K562 (cell line): ENCODE results near the gene CHSY1. TPM values are rescaled to one million over a fixed set of nuclear protein-coding genes. Genes with fewer than 3 reads are reported as not detected.
A peak's percentile ranks its signal among the peaks of the same experiment; 100 is the strongest.

ENCODE experiments used
- ADNP ChIP-seq: fragments of 200-800 bp; sonication (Bioruptor generic); IDR thresholded peaks from 2 replicates; pipeline ENCODE4 v1.6.1; 2016; ENCODE audit warnings: missing genetic modification characterization, missing compliant biosample characterization
- ARNT ChIP-seq, 2 experiments: fragments of 450-650 bp; IDR thresholded peaks; 2 replicates each; pipeline ENCODE4 v1.6.1; 2016; ENCODE audit warnings: mild to moderate bottlenecking in 1 of 2
- BRF1 ChIP-seq: IDR thresholded peaks from 3 replicates; pipeline ENCODE4 v1.6.1; 2011; ENCODE audit warnings: borderline replicate concordance, mild to moderate bottlenecking; ENCODE audit not compliant: insufficient read length; ENCODE audit errors: extremely low read depth
- DEAF1 ChIP-seq: fragments of 450-650 bp; formaldehyde crosslinking; IDR thresholded peaks from 2 replicates; pipeline ENCODE4 v1.4.0; 2020; ENCODE audit warnings: mild to moderate bottlenecking, moderate library complexity
- EZH2 ChIP-seq: IDR thresholded peaks from 2 replicates; pipeline ENCODE4 v1.6.1; 2012; ENCODE audit warnings: low read depth, mild to moderate bottlenecking, inconsistent platforms, low read length, borderline replicate concordance
- JUND ChIP-seq, 2 experiments: IDR thresholded peaks; 2 replicates in 1 of 2; 3 replicates in 1 of 2; pipeline ENCODE4 v1.6.1; 2011; ENCODE audit warnings: borderline replicate concordance in 2 of 2, low read depth in 2 of 2, low read length in 2 of 2, improper control_type of control experiment in 1 of 2, missing biosample characterization in 1 of 2, missing genetic modification characterization in 1 of 2, missing genetic modification reagents in 1 of 2
- KLF1 ChIP-seq: fragments of 450-650 bp; IDR thresholded peaks from 2 replicates; pipeline ENCODE4 v1.6.1; 2016; ENCODE audit warnings: missing genetic modification characterization, missing compliant biosample characterization
- MEF2D ChIP-seq: conservative IDR thresholded peaks from 2 replicates; pipeline ENCODE4 v1.6.1; 2016; ENCODE audit warnings: low read depth, missing genetic modification characterization, missing compliant biosample characterization
- MYC ChIP-seq, 2 experiments: fragments of 250-450 bp in 1 of 2; sonication (Bioruptor Pico) in 1 of 2; IDR thresholded peaks; 2 replicates each; pipeline versions ENCODE4 v1.5.1 to v1.6.1; 2012 to 2021; ENCODE audit warnings: low read depth in 2 of 2, borderline replicate concordance in 1 of 2, improper control_type of control experiment in 1 of 2, low read length in 1 of 2, mild to moderate bottlenecking in 1 of 2, moderate library complexity in 1 of 2
- NFRKB ChIP-seq: fragments of 450-650 bp; IDR thresholded peaks from 2 replicates; pipeline ENCODE4 v1.6.1; 2016; ENCODE audit warnings: low read depth
- PHF21A ChIP-seq: fragments of 450-650 bp; IDR thresholded peaks from 2 replicates; pipeline ENCODE4 v1.6.1; 2017; ENCODE audit warnings: low read depth, borderline replicate concordance
- PKNOX1 ChIP-seq: fragments of 450-650 bp; IDR thresholded peaks from 2 replicates; pipeline ENCODE4 v1.6.1; 2016
- RB1 ChIP-seq: fragments of 450-650 bp; IDR thresholded peaks from 2 replicates; pipeline ENCODE4 v1.6.1; 2017; ENCODE audit warnings: low read depth, mild to moderate bottlenecking
- TEAD1 ChIP-seq, 2 experiments: fragments of 450-650 bp in 1 of 2; sonication (generic) in 1 of 2; formaldehyde crosslinking; IDR thresholded peaks; 2 replicates each; pipeline versions ENCODE4 v1.4.0 to v1.8.0; 2020 to 2022; ENCODE audit warnings: mild to moderate bottlenecking in 2 of 2, missing genetic modification reagents in 1 of 2
- ZBTB2 ChIP-seq: fragments of 450-650 bp; IDR thresholded peaks from 2 replicates; pipeline ENCODE4 v1.6.1; 2016; ENCODE audit warnings: antibody characterized with exemption
- ZFP36 ChIP-seq: fragments of 150-350 bp; IDR thresholded peaks from 2 replicates; pipeline ENCODE4 v1.6.1; 2018; ENCODE audit warnings: low read length, low read depth; ENCODE audit not compliant: partially characterized antibody
- ZHX1 ChIP-seq: fragments of 150-350 bp; conservative IDR thresholded peaks from 2 replicates; pipeline ENCODE4 v1.6.1; 2014; ENCODE audit warnings: low read length
- ZNF239 ChIP-seq: fragments of 250-450 bp; sonication (Bioruptor Pico); IDR thresholded peaks from 2 replicates; pipeline ENCODE4 v1.4.0; 2020; ENCODE audit warnings: mild to moderate bottlenecking
- ZNF253 ChIP-seq: fragments of 250-450 bp; sonication (Bioruptor Pico); conservative IDR thresholded peaks from 2 replicates; pipeline ENCODE4 v1.6.1; 2021; ENCODE audit warnings: mild to moderate bottlenecking
- ZNF668 ChIP-seq: fragments of 250-450 bp; sonication (Bioruptor Pico); IDR thresholded peaks from 2 replicates; pipeline ENCODE4 v1.8.0; 2022; ENCODE audit warnings: mild to moderate bottlenecking, inconsistent platforms
- ZNF696 ChIP-seq: fragments of 250-450 bp; sonication (Bioruptor Pico); conservative IDR thresholded peaks from 2 replicates; pipeline ENCODE4 v1.4.0; 2020; ENCODE audit warnings: mild to moderate bottlenecking, moderate library complexity
- polyA plus RNA-seq, 8 experiments: library from polyadenylated mRNA; depleted of rRNA in 4 of 8; stranded (reverse) in 5 of 8; unstranded in 3 of 8; fragments of >200 nt; fragmentation: Nextera tagmentation in 2 of 8; fragmentation: Illumina TruSeq in 1 of 8; extraction: Ambion mirVana in 2 of 8; extraction: Trizol in 1 of 8; gene quantifications; 2 replicates each; pipeline versions ENCODE4 v1.2.1 to v1.2.3, GENCODE V29; 2011 to 2014; ENCODE audit warnings: inconsistent platforms in 1 of 8, missing spikeins in 1 of 8
- total RNA-seq, 7 experiments: library from RNA; depleted of rRNA in 6 of 7; stranded (reverse); fragments of >200 nt in 6 of 7; fragmentation: Illumina TruSeq in 2 of 7; extraction: Trizol in 2 of 7; gene quantifications; 2 replicates each; pipeline versions ENCODE4 v1.2.1 to v1.2.3, GENCODE V29; 2011 to 2021; ENCODE audit warnings: low replicate concordance in 1 of 7

The CHSY1 gene
- total and polyA plus RNA-seq, 9 of the 15 experiments (the other 6 are each of a cell fraction or from before 2014, with no cell fraction given), result 7.0 to 16.4 (median 13.4) TPM

- TF ChIP-seq ZHX1, result no peak
- TF ChIP-seq ZNF668 (CRISPR knock-in tag), result no peak
- TF ChIP-seq ZNF239 (CRISPR knock-in tag), result no peak
- no peak for TF ChIP-seq ZNF253 (CRISPR knock-in tag)
- TF ChIP-seq EZH2, result no peak
- no peak for TF ChIP-seq TEAD1 (CRISPR knock-in tag; IDR thresholded peaks at IDR 0.05)
- TF ChIP-seq JUND (IDR thresholded peaks at IDR 0.05; ENCODE audit: borderline replicate concordance, low read depth, low read length), result peak; percentile 99
- TF ChIP-seq JUND (tag; IDR thresholded peaks at IDR 0.05; ENCODE audit: borderline replicate concordance, low read depth, low read length), result peak; percentile 95; the same call in 2 of the 3 replicates
- TF ChIP-seq NFRKB, result 0 out of 2 replicates have a peak, but pooled peaks have one; percentile 60
- TF ChIP-seq RB1, result no peak
- no peak for TF ChIP-seq ZNF696 (CRISPR knock-in tag)
- TF ChIP-seq BRF1, result no peak
- peak; percentile 86 for TF ChIP-seq PHF21A
- TF ChIP-seq MYC (IDR thresholded peaks at IDR 0.05; ENCODE audit: low read depth, low read length), result peak; percentile 36; the same call in 1 of the 2 replicates
- TF ChIP-seq MYC (CRISPR knock-in tag; IDR thresholded peaks at IDR 0.05; ENCODE audit: borderline replicate concordance, low read depth), result no peak; the same call in 1 of the 2 replicates
- no peak for TF ChIP-seq KLF1 (tag)
- TF ChIP-seq ZFP36, result no peak
- TF ChIP-seq MEF2D (tag), result no peak
- TF ChIP-seq ARNT (IDR thresholded peaks at IDR 0.05), result peak in 1 of 2 experiments; percentile 78; a peak in 2 of 4 replicates
- 0 out of 2 replicates have a peak, but pooled peaks have one; percentile 3 for TF ChIP-seq DEAF1
- TF ChIP-seq ADNP, result 0 out of 2 replicates have a peak, but pooled peaks have one; percentile 30
- peak; percentile 61; the same call in 1 of the 2 replicates for TF ChIP-seq ZBTB2
- TF ChIP-seq PKNOX1, result peak; percentile 87
Measured at GRCh38 chr15:101167753-101168462, 83.9 kb downstream of the CHSY1 start (continued).
